Neural progenitor cell (in vitro differentiated cells): ENCODE results near the gene SPTBN1. TPM values are rescaled to one million over a fixed set of nuclear protein-coding genes. Genes with fewer than 3 reads are reported as not detected.

Source experiments
- DNase-seq: peaks from one replicate; pipeline ENCODE4 v3.0.0-alpha.2; 2016; ENCODE audit warnings: low spot score
- H2AFZ ChIP-seq: fragments of 200-600 bp; sonication (generic); replicated peaks from 2 replicates; pipeline ENCODE4 v1.6.1; 2016; ENCODE audit warnings: antibody characterized with exemption
- H3F3A ChIP-seq: fragments of 200-600 bp; sonication (generic); 2 replicates; pipeline ENCODE4 v1.6.1; 2016; ENCODE audit warnings: antibody characterized with exemption, low read depth
- H3K27ac ChIP-seq: fragments of 200-600 bp; sonication (generic); 2 replicates; pipeline ENCODE4 v1.5.1; 2016; ENCODE audit warnings: mild to moderate bottlenecking
- H3K27me3 ChIP-seq: fragments of 200-600 bp; sonication (generic); 2 replicates; pipeline ENCODE4 v1.6.1; 2016; ENCODE audit warnings: mild to moderate bottlenecking, moderate library complexity
- H3K36me3 ChIP-seq: fragments of 200-600 bp; sonication (generic); 2 replicates; pipeline ENCODE4 v1.5.1; 2016
- H3K4me1 ChIP-seq: fragments of 200-600 bp; sonication (generic); 2 replicates; pipeline ENCODE4 v1.6.1; 2016; ENCODE audit warnings: mixed run types
- H3K4me2 ChIP-seq: fragments of 200-600 bp; sonication (generic); 2 replicates; pipeline ENCODE4 v1.6.1; 2016
- H3K4me3 ChIP-seq: fragments of 200-600 bp; sonication (generic); 2 replicates; pipeline ENCODE4 v1.5.1; 2016
- H3K79me2 ChIP-seq: fragments of 200-600 bp; sonication (generic); 2 replicates; pipeline ENCODE4 v1.6.1; 2016; ENCODE audit warnings: low read depth
- H3K9ac ChIP-seq: fragments of 200-600 bp; sonication (generic); 2 replicates; pipeline ENCODE4 v1.6.1; 2016
- H3K9me3 ChIP-seq: fragments of 200-600 bp; sonication (generic); 2 replicates; pipeline ENCODE4 v1.5.1; 2016; ENCODE audit warnings: low read depth
- H4K20me1 ChIP-seq: fragments of 200-600 bp; sonication (generic); 2 replicates; pipeline ENCODE4 v1.6.1; 2016; ENCODE audit warnings: low read depth
- H3K27ac Mint-ChIP-seq: 3 replicates; pipeline ENCODE4 v1.8.0; 2021; ENCODE audit warnings: mixed read lengths
- H3K27me3 Mint-ChIP-seq: 2 replicates; pipeline ENCODE4 v1.8.0; 2022; ENCODE audit warnings: low read depth, mild to moderate bottlenecking, inconsistent platforms, moderate library complexity, mixed read lengths; ENCODE audit not compliant: insufficient read depth
- H3K36me3 Mint-ChIP-seq: 3 replicates; pipeline ENCODE4 v1.8.0; 2021; ENCODE audit warnings: mixed read lengths
- H3K4me1 Mint-ChIP-seq: 3 replicates; pipeline ENCODE4 v1.8.0; 2021; ENCODE audit warnings: mixed read lengths
- H3K4me3 Mint-ChIP-seq: 3 replicates; pipeline ENCODE4 v1.8.0; 2021; ENCODE audit warnings: mild to moderate bottlenecking, moderate library complexity, mixed read lengths
- H3K9me3 Mint-ChIP-seq: 3 replicates; pipeline ENCODE4 v1.8.0; 2020; ENCODE audit warnings: mixed read lengths
- CTCF ChIP-seq: fragments of 200-600 bp; sonication (generic); IDR thresholded peaks from 2 replicates; pipeline ENCODE4 v1.5.1; 2017; ENCODE audit warnings: antibody characterized with exemption, mild to moderate bottlenecking
- EZH2 ChIP-seq: fragments of 200-600 bp; sonication (generic); IDR thresholded peaks from 2 replicates; pipeline ENCODE4 v1.6.1; 2017; ENCODE audit warnings: antibody characterized with exemption, mild to moderate bottlenecking, moderate library complexity
- EZH2phosphoT487 ChIP-seq: fragments of 200-600 bp; sonication (generic); IDR thresholded peaks from 2 replicates; pipeline ENCODE4 v1.6.1; 2017; ENCODE audit warnings: antibody characterized with exemption
- total RNA-seq: library from RNA; depleted of rRNA; stranded (reverse); fragments of >200 nt; gene quantifications from 2 replicates; pipeline ENCODE4 v1.2.3, GENCODE V29; 2015; ENCODE audit warnings: low replicate concordance

The SPTBN1 gene
- total RNA-seq, 1 donor from 2014 or later: 94.2 TPM

- H3K4me1 Mint-ChIP-seq: peaks cover 7% of the 10 kb centered on the region
- no peak overlapping the region for H3K9ac ChIP-seq
- TF ChIP-seq CTCF: no peak
- no peak for TF ChIP-seq EZH2
- no peak for TF ChIP-seq EZH2phosphoT487
Measured at GRCh38 chr2:54535599-54536195, 79.6 kb downstream of the SPTBN1 start.

GRCh38 chr2:54536720-54537119 is 80.6 kb downstream of the SPTBN1 start:
- H3K36me3 Mint-ChIP-seq: peaks cover 1% of the 10 kb centered on the region
- H3K9me3 Mint-ChIP-seq: no peaks in the 10 kb centered on the region
- no peaks in the 10 kb centered on the region for H3K79me2 ChIP-seq
- no peak overlapping the region for H3K4me3 Mint-ChIP-seq
- no peaks in the 10 kb centered on the region for H3K27me3 ChIP-seq
- no peaks in the 10 kb centered on the region for H3K36me3 ChIP-seq
- H3K4me1 Mint-ChIP-seq: peaks cover 11% of the 10 kb centered on the region
- no peaks in the 10 kb centered on the region for H3F3A ChIP-seq
- no peak overlapping the region for H3K4me3 ChIP-seq
- H3K27me3 Mint-ChIP-seq: no peaks in the 10 kb centered on the region
- no peaks in the 10 kb centered on the region for H3K4me1 ChIP-seq
- no peaks in the 10 kb centered on the region for H3K9me3 ChIP-seq
- TF ChIP-seq CTCF (no peak), EZH2 (no peak), EZH2phosphoT487 (no peak)
- no peak overlapping the region for H3K27ac Mint-ChIP-seq
- H4K20me1 ChIP-seq: no peaks in the 10 kb centered on the region
- no peak overlapping the region for H3K9ac ChIP-seq
- H3K27ac ChIP-seq: no peak overlapping the region
- H2AFZ ChIP-seq: no peak overlapping the region
- DNase-seq: no peak
- H3K4me2 ChIP-seq: no peak overlapping the region

More at GRCh38 chr2:54535599-54536195, 79.6 kb downstream of the SPTBN1 start:
- no peaks in the 10 kb centered on the region for H3K27me3 ChIP-seq
- H4K20me1 ChIP-seq: no peaks in the 10 kb centered on the region
- Mint-ChIP-seq H3K36me3 (peaks cover 1% of the 10 kb centered on the region), H3K4me3 (no peak overlapping the region), H3K9me3 (no peaks in the 10 kb centered on the region), H3K27me3 (no peaks in the 10 kb centered on the region), H3K27ac (no peak overlapping the region)
- H3K4me2 ChIP-seq: no peak overlapping the region
- no peak overlapping the region for H3K27ac ChIP-seq
- H2AFZ ChIP-seq: no peak overlapping the region
- H3K79me2 ChIP-seq: no peaks in the 10 kb centered on the region
- DNase-seq: no peak
- no peak overlapping the region for H3K4me3 ChIP-seq
- no peaks in the 10 kb centered on the region for H3K4me1 ChIP-seq
- no peaks in the 10 kb centered on the region for H3K9me3 ChIP-seq
- no peaks in the 10 kb centered on the region for H3K36me3 ChIP-seq
- H3F3A ChIP-seq: no peaks in the 10 kb centered on the region

GRCh38 chr2:54538537-54538936 is 82.4 kb downstream of the SPTBN1 start:
- Histone ChIP-seq H3K9ac (no peak overlapping the region), H2AFZ (no peak overlapping the region), H3K27me3 (no peaks in the 10 kb centered on the region), H3K4me3 (no peak overlapping the region), H3F3A (no peaks in the 10 kb centered on the region), H3K4me2 (no peak overlapping the region), H4K20me1 (no peaks in the 10 kb centered on the region), H3K4me1 (no peaks in the 10 kb centered on the region), H3K36me3 (no peaks in the 10 kb centered on the region), H3K9me3 (no peaks in the 10 kb centered on the region), H3K27ac (no peak overlapping the region), H3K79me2 (no peaks in the 10 kb centered on the region)
- no peaks in the 10 kb centered on the region for H3K27me3 Mint-ChIP-seq
- DNase-seq: no peak
- TF ChIP-seq EZH2phosphoT487 (no peak), EZH2 (no peak), CTCF (no peak)
- no peak overlapping the region for H3K27ac Mint-ChIP-seq
- H3K4me3 Mint-ChIP-seq: no peak overlapping the region
- peaks cover 1% of the 10 kb centered on the region for H3K36me3 Mint-ChIP-seq
- no peaks in the 10 kb centered on the region for H3K9me3 Mint-ChIP-seq
- peaks cover 11% of the 10 kb centered on the region for H3K4me1 Mint-ChIP-seq
